GM21717 (cell line): ENCODE measurements around the gene RGPD3.
"Not testable (repeated sequence)": the region's sequence is repeated elsewhere in the genome, so short reads cannot be mapped to it uniquely, and the experiment has no call there.

Source experiments
- ATAC-seq: cut with Tn5 transposase; IDR thresholded peaks from one replicate; pipeline ENCODE4 v1.9.1; 2021; ENCODE audit warnings: mild to moderate bottlenecking, moderate library complexity; ENCODE audit not compliant: unreplicated experiment

Gene RGPD3

DNA sequence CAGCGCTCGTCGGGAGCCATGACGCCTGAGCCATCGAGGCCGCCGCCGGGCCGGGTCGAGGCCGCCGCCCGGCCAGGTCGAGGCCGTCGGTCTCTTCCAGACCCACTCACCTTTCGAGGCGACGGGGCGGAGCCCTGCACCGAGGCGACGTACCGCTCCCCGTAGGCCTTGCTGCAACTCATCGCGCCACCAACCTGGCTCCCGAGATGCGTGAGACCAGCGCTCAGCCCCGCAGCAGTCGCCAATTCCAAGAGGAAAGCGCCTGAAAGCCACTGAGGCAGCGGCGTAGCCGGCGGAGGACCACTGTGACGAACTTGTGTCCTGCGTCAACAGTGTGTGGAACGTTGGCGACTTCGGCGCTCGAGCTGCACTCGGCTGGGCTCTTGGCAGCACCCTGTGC is at the start of gene RGPD3:
Gene RGPD3 (minus strand): TSS at position 307 of the 400 bp plus-strand sequence. CDS start 125 bp downstream, at position 182.
- not testable (repeated sequence) for ATAC-seq

GRCh38 chr2:106517329-106517728 is 49.1 kb upstream of the RGPD3 start:
- ATAC-seq, result no peak

DNA sequence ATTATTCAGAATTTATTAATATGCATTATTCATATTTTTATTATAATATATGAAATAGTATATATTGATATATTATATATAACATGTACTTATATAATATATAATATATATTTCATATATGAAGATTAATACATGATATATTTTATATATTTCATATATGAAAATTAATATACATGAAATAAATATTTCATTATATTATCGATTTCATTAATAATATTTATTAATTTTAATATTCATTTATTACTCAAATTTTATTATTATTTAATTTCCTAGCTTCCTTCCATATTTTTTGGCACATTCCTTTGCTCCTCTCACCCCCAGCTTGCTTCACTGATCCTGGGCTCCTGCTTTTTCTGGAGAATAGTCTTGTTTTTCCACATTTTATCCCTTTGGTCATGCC is 48.7 kb upstream of the RGPD3 start:
- ATAC-seq, result no peak

GRCh38 chr2:106516436-106516835 is 48.2 kb upstream of the RGPD3 start:
- ATAC-seq, result no peak

- not testable (repeated sequence) for ATAC-seq
Measured at GRCh38 chr2:106514827-106515226, 46.6 kb upstream of the RGPD3 start.

DNA sequence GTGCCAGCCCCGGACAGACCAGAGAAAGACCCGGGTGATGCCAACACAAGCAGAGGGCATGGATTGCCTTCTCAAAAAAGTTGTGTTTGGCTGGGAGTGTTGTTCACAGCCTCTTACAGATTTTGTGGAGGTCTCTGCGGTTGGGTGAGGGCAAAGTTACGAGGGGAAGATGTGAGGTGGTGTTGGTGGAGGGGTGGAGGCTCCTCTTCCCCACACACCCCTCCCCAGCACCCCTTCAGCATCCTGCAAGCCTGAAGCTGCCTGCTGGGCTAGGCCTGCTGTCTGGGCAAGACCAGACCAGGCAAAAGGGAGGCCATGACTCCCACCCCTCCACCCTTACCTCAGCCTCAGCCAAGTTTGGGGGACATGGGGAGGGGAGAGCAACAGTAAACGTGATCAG is 45.2 kb upstream of the RGPD3 start:
- ATAC-seq, result not testable (repeated sequence)

DNA sequence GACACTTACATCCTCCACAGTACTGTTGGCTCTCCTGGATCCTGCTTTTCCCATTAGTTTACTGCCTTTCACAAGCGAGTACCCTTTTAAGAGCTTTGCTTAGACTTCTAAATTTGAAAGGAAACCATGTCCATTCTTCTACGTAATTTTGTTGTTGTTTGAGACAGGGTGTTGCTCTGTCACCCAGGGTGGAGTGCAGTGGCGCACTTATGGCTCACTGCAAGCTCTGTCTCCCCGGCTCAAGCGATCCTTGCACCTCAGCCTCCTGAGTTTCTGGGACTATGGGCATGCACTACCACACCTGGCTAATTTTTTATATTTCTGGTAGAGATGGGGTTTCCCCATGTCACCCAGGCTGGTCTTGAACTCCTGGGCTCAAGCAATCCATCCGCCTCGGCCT is 43.7 kb upstream of the RGPD3 start:
- not testable (repeated sequence) for ATAC-seq

DNA sequence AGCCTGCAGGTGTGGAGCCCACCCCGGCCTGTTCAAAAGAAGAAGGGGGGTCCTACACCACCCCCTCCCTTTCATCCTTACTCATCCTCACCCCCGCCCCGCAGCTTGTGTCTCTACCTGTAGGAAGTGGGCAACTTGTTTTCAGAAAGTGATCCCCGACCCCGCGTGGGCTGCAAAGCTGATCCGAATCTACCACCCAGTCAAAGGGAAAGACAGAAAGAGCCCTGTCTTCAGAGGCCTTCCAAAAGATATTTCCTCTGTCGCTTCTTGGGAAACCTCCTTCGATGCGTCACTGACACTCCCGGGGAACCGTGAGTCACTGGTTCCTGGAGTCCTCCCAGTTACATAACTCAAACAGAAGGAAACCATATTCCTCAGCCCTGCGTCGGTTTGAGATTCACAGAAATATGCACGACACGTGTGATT is 43.3 kb upstream of the RGPD3 start:
- not testable (repeated sequence) for ATAC-seq

GRCh38 chr2:106510791-106511190 is 42.6 kb upstream of the RGPD3 start:
- not testable (repeated sequence) for ATAC-seq

- ATAC-seq, result not testable (repeated sequence)
Measured at GRCh38 chr2:106509374-106509770, 41.2 kb upstream of the RGPD3 start.

- not testable (repeated sequence) for ATAC-seq
Measured at GRCh38 chr2:106508660-106509373, 40.6 kb upstream of the RGPD3 start.

- not testable (repeated sequence) for ATAC-seq
Measured at GRCh38 chr2:106506002-106506687, 37.9 kb upstream of the RGPD3 start.

DNA sequence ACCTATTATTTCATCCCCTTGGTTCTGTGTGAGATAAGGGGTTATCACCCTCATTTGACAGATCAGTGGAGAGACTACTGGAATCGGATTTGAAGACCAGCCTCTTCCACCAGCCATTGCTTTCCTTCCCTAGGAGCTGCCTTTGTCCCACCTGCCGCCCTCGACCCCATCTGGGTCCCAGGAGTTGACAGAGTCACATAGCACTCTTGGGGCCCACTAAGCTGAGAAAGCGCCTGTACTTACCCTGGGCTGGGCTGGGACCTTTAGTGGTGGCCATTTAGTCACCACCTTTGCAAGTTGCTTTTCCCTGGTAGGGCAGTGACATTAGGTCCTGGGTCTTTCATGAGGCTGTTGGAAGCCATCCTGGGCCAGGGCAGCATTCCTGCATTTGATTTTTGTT is 36.6 kb upstream of the RGPD3 start:
- ATAC-seq, result not testable (repeated sequence)

GRCh38 chr2:106504192-106504591 is 36.0 kb upstream of the RGPD3 start:
- ATAC-seq, result not testable (repeated sequence)

DNA sequence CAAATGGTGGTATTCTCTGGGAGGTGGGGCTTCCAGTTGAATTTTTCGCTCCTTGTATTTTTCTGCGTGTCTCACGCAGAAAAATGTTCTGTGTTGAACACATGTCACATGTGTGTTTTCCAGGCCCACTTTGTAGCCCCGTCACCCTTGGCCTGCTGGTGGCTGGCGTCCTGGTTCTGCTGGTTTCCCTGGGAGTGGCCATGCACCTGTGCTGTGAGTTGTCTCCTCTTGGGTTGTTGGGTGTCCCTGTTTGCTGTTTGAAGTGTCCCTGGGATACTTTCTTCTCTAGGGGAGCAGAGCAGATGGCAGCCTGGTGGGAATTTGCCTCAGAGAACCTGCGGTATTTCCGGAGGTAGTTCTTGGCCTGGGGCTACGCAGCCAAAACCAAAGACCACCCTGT is 34.1 kb upstream of the RGPD3 start:
- ATAC-seq, result not testable (repeated sequence)

- ATAC-seq, result not testable (repeated sequence)
Measured at GRCh38 chr2:106500350-106500749, 32.1 kb upstream of the RGPD3 start.

DNA sequence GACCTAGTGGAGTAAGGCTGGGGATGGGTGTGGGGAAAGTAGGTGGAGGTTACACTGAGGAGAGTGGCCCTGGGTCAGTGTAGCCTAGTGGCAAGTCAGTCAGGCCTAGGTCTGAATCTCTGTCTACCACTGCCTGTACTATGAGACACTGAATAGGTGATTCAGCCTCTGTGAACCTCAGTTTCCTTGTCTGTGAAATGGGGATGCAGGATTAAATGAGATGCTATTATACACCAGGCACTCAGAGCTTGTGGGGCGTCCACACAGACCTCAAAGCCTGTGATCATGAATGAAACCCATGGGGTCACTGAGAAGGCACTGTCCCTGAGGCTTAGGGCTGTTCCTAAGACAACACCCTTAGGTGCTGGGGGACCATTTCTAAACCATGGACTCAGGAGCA is 30.3 kb upstream of the RGPD3 start:
- ATAC-seq, result not testable (repeated sequence)

DNA sequence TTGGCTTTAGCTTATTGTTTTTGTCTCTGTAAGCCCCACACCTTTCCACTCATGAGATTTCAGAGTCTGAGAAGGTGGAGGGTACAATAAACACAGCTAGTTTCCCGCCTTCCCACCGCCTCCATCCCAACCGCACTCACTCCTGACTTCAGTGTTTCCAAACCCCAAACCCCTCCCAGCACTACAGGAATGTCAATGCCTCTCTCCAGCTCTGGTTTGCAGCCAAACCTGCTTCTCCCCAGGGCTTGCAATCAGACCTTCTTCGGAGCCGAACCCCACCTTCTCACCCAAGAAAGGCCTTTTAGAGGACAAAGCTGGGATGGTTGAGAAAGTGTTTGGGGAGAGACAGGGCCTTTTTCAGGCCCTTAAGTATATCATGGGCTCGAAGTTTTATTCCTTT is 24.7 kb upstream of the RGPD3 start:
- ATAC-seq, result not testable (repeated sequence)

- not testable (repeated sequence) for ATAC-seq
Measured at GRCh38 chr2:106492399-106492798, 24.2 kb upstream of the RGPD3 start.

GRCh38 chr2:106489701-106490100 is 21.5 kb upstream of the RGPD3 start:
- ATAC-seq, result not testable (repeated sequence)

GRCh38 chr2:106487386-106488191 is 19.4 kb upstream of the RGPD3 start:
- ATAC-seq, result not testable (repeated sequence)
